ENCODE results near the gene GCLM. TPM values are rescaled to one million over a fixed set of nuclear protein-coding genes. Genes with fewer than 3 reads are reported as not detected.

Gene GCLM
- total and polyA plus RNA-seq, 9 of the 15 experiments (the other 6 are each of a cell fraction or from before 2014, with no cell fraction given), result 9.3 to 71.6 (median 24.5) TPM

- no peak for TF ChIP-seq ZNF436 (CRISPR knock-in tag; IDR thresholded peaks at IDR 0.05)
- TF ChIP-seq CBX3 (IDR thresholded peaks at IDR 0.05; ENCODE audit: borderline replicate concordance in 1 of 2, low read length in 2 of 2), result no peak
- TF ChIP-seq ZNF197 (CRISPR knock-in tag; IDR thresholded peaks at IDR 0.05; ENCODE audit: low read depth), result no peak
- no peak for TF ChIP-seq MXD1 (CRISPR knock-in tag; IDR thresholded peaks at IDR 0.05; ENCODE audit: borderline replicate concordance, poor library complexity, severe bottlenecking)
- no peak for TF ChIP-seq SNAPC5 (CRISPR knock-in tag; IDR thresholded peaks at IDR 0.05)
- TF ChIP-seq DDX20 (tag; IDR thresholded peaks at IDR 0.05; ENCODE audit: low read depth), result no peak
- no peak for TF ChIP-seq FUS (optimal IDR thresholded peaks at IDR 0.05; ENCODE audit: low read depth, low read length)
- TF ChIP-seq KDM5B (IDR thresholded peaks at IDR 0.05; ENCODE audit: insufficient replicate concordance, low read depth, low read length), result peak; percentile 76
- TF ChIP-seq RFX5 (IDR thresholded peaks at IDR 0.05; ENCODE audit: low read depth, low read length), result no peak
- no peak for TF ChIP-seq PHF21A (IDR thresholded peaks at IDR 0.05; ENCODE audit: borderline replicate concordance, low read depth)
- TF ChIP-seq CREM (IDR thresholded peaks at IDR 0.05; ENCODE audit: low read depth), result peak; percentile 57
- no peak for TF ChIP-seq MYBL2 (IDR thresholded peaks at IDR 0.05; ENCODE audit: low read depth)
- no peak for TF ChIP-seq MYBL2 (CRISPR knock-in tag; IDR thresholded peaks at IDR 0.05; ENCODE audit: borderline replicate concordance)
- TF ChIP-seq ARID2 (IDR thresholded peaks at IDR 0.05), result no peak
- TF ChIP-seq YBX1 (IDR thresholded peaks at IDR 0.05), result no peak
- no peak for TF ChIP-seq ZBTB5 (IDR thresholded peaks at IDR 0.05)
- TF ChIP-seq BRCA1 (IDR thresholded peaks at IDR 0.05), result no peak
- TF ChIP-seq BRCA1 (CRISPR knock-in tag; IDR thresholded peaks at IDR 0.05), result no peak
- TF ChIP-seq ZNF23 (CRISPR knock-in tag; IDR thresholded peaks at IDR 0.05), result no peak
- peak in 1 of 2 experiments; percentile 30; a peak in 1 of 4 replicates for TF ChIP-seq TEAD1 (CRISPR knock-in tag; IDR thresholded peaks at IDR 0.05)
- peak; percentile 11; the same call in 1 of the 2 replicates for TF ChIP-seq AFF4 (CRISPR knock-in tag; IDR thresholded peaks at IDR 0.05)
- TF ChIP-seq ZNF584 (CRISPR knock-in tag; IDR thresholded peaks at IDR 0.05; ENCODE audit: low read depth), result no peak
- TF ChIP-seq COPS2 (conservative IDR thresholded peaks at IDR 0.05), result no peak
Observed at GRCh38 chr1:93846206-93846991, 62.8 kb downstream of the GCLM start (continued).

All from K562 (cell line).